Esophagus squamous epithelium (tissue), 5 donors: ENCODE results near the gene DTX3. TPM values are rescaled to one million over a fixed set of nuclear protein-coding genes. Genes with fewer than 3 reads are reported as not detected.

ENCODE experiments used
- DNase-seq: peaks from one replicate; lab custom pipeline; 2025; lab: John Stamatoyannopoulos, UW
- H3K27ac ChIP-seq, 4 donors: fragments of 200-600 bp; sonication (generic); one replicate each; pipeline ENCODE4 v1.5.1; 2016 to 2019; ENCODE audit warnings: mild to moderate bottlenecking in 1 of 4
- H3K27me3 ChIP-seq, 4 donors: fragments of 200-600 bp; sonication (generic); 1 replicate in 3 of 4; 2 replicates in 1 of 4; pipeline versions ENCODE4 v1.5.1 to v1.6.0; 2017 to 2021; ENCODE audit warnings: antibody characterized with exemption in 1 of 4
- H3K36me3 ChIP-seq, 3 donors: fragments of 200-600 bp; sonication (generic); one replicate each; pipeline ENCODE4 v1.5.1; 2016 to 2019
- H3K4me1 ChIP-seq, 3 donors: fragments of 200-600 bp; sonication (generic); one replicate each; pipeline ENCODE4 v1.5.1; 2017 to 2019
- H3K4me3 ChIP-seq, 4 donors: fragments of 200-600 bp; sonication (generic); 1 replicate in 3 of 4; 2 replicates in 1 of 4; pipeline ENCODE4 v1.5.1; 2016 to 2019; ENCODE audit warnings: mild to moderate bottlenecking in 2 of 4, moderate library complexity in 1 of 4
- H3K9me3 ChIP-seq, 3 donors: fragments of 200-600 bp; sonication (generic); one replicate each; pipeline ENCODE4 v1.5.1; 2016 to 2019
- POLR2A ChIP-seq, 4 donors: fragments of 450-650 bp; IDR thresholded peaks; one replicate each; pipeline ENCODE4 v1.6.1; 2017; ENCODE audit warnings: antibody characterized with exemption in 4 of 4, mild to moderate bottlenecking in 4 of 4, moderate library complexity in 3 of 4
- WGBS, 2 donors: methylation state at CpG; one replicate each; pipeline ENCODE4 v1.1.5; 2018; 5-methylcytosine and 5-hydroxymethylcytosine counted together
- intact Hi-C: fragments of 100-400 bp; cut with DNase I; formaldehyde crosslinking; loops from one replicate; pipeline ENCODE4 v1.15.0; 2022
- total RNA-seq, 4 donors: library from RNA; depleted of rRNA; stranded (reverse); fragments of >200 nt; gene quantifications; one replicate each; pipeline ENCODE4 v1.1.0, GENCODE V29; 2016
- TF ChIP-seq, protein P1 (sequence below), 6 experiments: fragments of 450-650 bp in 4 of 6; fragments of 200-600 bp in 2 of 6; sonication (generic) in 2 of 6; IDR thresholded peaks; one replicate each; pipeline ENCODE4 v1.5.1; 2016 to 2019; ENCODE audit warnings: antibody characterized with exemption in 6 of 6, mild to moderate bottlenecking in 4 of 6, moderate library complexity in 4 of 6
- donor health status: DM: yes; HTN: yes; CAD: no.

Gene DTX3
- total RNA-seq, 4 donors from 2014 or later, result 1.6 to 16.6 (median 5.6) TPM

DNA sequence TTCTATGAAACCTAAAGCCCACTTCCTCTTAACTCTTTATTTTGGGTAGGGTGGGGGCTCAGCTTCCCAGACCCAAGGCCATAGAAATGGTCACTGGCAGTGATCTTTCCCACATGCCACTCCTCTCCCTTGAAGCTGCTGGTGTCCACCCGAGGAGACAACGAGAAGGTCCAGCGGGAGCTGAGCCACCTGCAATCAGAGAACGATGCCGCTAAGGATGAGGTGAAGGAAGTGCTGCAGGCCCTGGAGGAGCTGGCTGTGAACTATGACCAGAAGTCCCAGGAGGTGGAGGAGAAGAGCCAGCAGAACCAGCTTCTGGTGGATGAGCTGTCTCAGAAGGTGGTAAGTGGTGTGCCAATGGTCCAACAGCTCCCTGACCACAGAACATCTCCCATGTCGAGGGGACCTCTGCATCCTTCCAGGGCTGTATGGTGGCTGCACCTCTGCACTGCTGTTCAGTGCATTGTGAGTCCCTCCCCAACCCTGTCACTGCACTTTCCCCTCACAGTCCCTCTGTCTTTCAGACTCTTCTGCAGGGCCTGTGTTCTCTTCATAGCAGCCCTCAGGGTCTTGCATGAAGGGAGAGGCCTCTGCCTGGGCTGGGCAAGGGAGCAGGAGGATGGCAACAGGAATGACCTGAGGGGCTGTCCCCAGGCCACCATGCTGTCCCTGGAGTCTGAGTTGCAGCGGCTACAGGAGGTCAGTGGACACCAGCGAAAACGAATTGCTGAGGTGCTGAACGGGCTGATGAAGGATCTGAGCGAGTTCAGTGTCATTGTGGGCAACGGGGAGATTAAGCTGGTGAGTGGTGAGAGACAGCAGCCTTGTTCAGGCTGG is 32.5 kb upstream of the DTX3 start:
- H3K9me3 ChIP-seq, result no peaks in the 10 kb centered on the region
- WGBS, 2 donors, result 79 to 88% methylated on average over 9 to 12 of the region's 12 CpGs
- peaks cover 0 to 7% (median 0%) of the 10 kb centered on the region in 4 donors for H3K27me3 ChIP-seq
- H3K4me1 ChIP-seq, result no peaks in the 10 kb centered on the region
- no peak overlapping the region for H3K4me3 ChIP-seq
- no peaks in the 10 kb centered on the region for H3K36me3 ChIP-seq
- no peak for DNase-seq
- no peak overlapping the region for H3K27ac ChIP-seq
- TF ChIP-seq, protein P1, sequence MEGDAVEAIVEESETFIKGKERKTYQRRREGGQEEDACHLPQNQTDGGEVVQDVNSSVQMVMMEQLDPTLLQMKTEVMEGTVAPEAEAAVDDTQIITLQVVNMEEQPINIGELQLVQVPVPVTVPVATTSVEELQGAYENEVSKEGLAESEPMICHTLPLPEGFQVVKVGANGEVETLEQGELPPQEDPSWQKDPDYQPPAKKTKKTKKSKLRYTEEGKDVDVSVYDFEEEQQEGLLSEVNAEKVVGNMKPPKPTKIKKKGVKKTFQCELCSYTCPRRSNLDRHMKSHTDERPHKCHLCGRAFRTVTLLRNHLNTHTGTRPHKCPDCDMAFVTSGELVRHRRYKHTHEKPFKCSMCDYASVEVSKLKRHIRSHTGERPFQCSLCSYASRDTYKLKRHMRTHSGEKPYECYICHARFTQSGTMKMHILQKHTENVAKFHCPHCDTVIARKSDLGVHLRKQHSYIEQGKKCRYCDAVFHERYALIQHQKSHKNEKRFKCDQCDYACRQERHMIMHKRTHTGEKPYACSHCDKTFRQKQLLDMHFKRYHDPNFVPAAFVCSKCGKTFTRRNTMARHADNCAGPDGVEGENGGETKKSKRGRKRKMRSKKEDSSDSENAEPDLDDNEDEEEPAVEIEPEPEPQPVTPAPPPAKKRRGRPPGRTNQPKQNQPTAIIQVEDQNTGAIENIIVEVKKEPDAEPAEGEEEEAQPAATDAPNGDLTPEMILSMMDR (IDR thresholded peaks at IDR 0.05), result no peak
- TF ChIP-seq POLR2A (IDR thresholded peaks at IDR 0.05), result no peak
- intact Hi-C loops, result no loop called here

DNA sequence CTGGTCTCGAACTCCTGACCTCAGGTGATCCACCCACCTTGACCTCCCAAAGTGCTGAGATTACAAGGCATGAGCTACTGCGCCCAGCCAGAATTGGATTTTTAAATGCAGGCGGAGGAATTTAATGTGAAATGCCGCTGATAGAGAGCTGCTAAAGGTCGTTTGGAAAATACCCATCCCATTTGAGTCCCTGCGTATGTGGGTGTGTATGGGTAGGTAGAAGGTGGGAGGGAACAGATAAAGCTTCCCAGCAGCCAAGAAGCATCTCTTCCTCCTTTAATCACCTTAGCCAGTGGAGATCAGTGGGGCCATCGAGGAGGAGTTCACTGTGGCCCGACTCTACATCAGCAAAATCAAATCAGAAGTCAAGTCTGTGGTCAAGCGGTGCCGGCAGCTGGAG is 29.8 kb upstream of the DTX3 start:
- Histone ChIP-seq H3K4me1 (no peaks in the 10 kb centered on the region), H3K9me3 (no peaks in the 10 kb centered on the region), H3K27ac (no peak overlapping the region), H3K27me3 (no peaks in the 10 kb centered on the region), H3K36me3 (no peaks in the 10 kb centered on the region), H3K4me3 (no peak overlapping the region)
- TF ChIP-seq POLR2A (IDR thresholded peaks at IDR 0.05), result no peak
- TF ChIP-seq, protein P1 (IDR thresholded peaks at IDR 0.05), result no peak
- 77 to 89% methylated on average over 9 to 10 of the region's 10 CpGs for WGBS, 2 donors
- DNase-seq, result no peak
- intact Hi-C loops, result no loop called here

DNA sequence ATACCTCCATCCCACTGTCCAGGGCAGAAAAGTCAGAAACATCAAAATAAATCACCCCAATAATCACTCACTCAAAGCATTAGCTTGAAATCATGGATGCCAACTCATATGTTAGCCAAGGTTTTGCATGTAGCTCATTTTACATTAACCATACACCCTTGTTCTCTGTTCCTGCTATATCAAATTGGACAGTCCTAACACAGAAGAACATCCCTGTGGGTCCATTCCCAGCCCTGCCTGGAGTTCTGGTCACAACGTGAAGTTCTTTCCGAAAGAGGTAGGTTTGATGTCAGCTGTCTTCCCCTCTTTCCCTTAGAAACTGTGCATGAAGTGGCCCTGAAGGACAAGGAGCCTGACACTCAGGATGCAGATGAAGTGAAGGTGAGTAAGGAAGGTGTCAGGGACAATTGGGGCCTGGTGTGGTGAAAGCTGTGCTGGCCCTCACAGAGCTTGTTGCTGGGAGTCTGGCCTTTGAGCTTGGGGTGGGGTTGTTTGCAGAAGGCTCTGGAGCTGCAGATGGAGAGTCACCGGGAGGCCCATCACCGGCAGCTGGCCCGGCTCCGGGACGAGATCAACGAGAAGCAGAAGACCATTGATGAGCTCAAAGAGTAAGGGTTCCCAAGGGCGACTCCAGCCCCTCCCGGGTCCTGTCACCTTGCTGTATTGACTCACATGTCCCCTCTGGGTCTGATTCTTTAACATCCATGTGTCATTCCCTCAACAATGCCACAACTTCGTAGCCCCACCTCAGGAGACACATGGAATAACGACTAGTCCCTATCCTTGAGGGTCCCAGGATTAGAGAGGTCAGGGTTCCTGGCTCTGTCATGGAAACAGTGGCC is 28.6 kb upstream of the DTX3 start:
- H3K4me1 ChIP-seq, result no peaks in the 10 kb centered on the region
- TF ChIP-seq, protein P1 (IDR thresholded peaks at IDR 0.05), result no peak
- no peak for TF ChIP-seq POLR2A (IDR thresholded peaks at IDR 0.05)
- no peak overlapping the region for H3K4me3 ChIP-seq
- DNase-seq, result no peak
- H3K9me3 ChIP-seq, result no peaks in the 10 kb centered on the region
- no peaks in the 10 kb centered on the region for H3K27me3 ChIP-seq
- H3K36me3 ChIP-seq, result no peaks in the 10 kb centered on the region
- H3K27ac ChIP-seq, result no peak overlapping the region
- WGBS, 2 donors, result 84 to 89% methylated on average over 6 to 11 of the region's 12 CpGs
- intact Hi-C loops, result no loop called here

DNA sequence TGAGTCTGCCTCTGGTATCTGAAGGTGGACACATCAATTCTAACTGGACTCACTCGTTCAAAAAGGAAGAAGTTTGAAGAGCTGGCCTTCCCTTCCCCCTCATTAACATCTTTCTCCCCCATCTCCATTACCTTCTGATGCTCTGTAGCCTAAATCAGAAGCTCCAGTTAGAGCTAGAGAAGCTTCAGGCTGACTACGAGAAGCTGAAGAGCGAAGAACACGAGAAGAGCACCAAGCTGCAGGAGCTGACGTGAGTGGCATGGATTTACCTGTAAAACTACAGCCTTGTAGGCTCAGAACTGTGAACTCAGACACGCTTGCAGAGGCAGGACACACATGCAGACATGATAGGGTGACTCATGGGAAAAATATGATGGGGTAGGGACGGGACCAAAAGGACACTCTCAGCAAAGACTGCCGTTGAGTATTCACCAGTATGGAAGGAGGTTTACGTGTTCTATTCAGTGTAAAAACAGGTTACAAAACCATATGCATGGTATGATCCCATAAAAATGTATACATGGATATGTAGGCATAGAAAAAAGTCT is 27.9 kb upstream of the DTX3 start:
- no peak for DNase-seq
- Histone ChIP-seq H3K4me3 (no peak overlapping the region), H3K9me3 (no peaks in the 10 kb centered on the region), H3K27ac (no peak overlapping the region), H3K36me3 (no peaks in the 10 kb centered on the region), H3K27me3 (no peaks in the 10 kb centered on the region), H3K4me1 (no peaks in the 10 kb centered on the region)
- TF ChIP-seq, protein P1 (IDR thresholded peaks at IDR 0.05), result no peak
- TF ChIP-seq POLR2A (IDR thresholded peaks at IDR 0.05), result no peak
- intact Hi-C loops, result no loop called here
- 66 to 76% methylated on average over 9 of the region's 9 CpGs for WGBS, 2 donors
